GM18873 (cell line): Measurements from ENCODE around the gene NBPF26.
"Not testable (repeated sequence)": the region's sequence is repeated elsewhere in the genome, so short reads cannot be mapped to it uniquely, and the experiment has no call there.

Source experiments
- ATAC-seq: cut with Tn5 transposase; IDR thresholded peaks from one replicate; pipeline ENCODE4 v1.9.1; 2021; ENCODE audit warnings: mild to moderate bottlenecking, moderate library complexity, moderate number of reproducible peaks; ENCODE audit not compliant: unreplicated experiment, low FRiP score

Gene NBPF26

DNA sequence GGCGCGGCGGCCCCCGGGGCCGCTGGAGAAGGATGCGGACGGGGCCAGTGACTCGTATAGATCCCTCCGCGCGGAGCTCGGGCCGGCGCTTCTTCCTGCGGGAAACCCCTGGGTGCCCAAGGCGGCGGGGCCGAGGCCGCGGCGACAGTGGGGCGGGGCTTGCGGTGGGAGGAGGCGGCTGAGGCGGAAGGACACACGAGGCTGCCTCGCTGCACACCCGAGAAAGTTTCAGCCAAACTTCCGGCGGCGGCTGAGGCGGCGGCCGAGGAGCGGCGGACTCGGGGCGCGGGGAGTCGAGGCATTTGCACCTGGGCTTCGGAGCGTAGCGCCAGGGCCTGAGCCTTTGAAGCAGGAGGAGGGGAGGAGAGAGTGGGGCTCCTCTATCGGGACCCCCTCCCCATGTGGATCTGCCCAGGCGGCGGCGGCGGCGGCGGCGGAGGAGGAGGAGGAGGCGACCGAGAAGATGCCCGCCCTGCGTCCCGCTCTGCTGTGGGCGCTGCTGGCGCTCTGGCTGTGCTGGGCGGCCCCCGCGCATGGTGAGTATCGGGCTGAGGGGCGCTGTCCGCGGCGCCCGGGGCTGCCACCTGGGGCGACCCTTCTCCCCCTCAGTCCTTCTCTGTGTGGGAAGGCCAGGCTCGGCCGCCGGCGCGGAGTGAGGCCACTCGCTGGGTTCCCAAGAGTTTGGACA, at the start of gene NBPF26:
Gene NBPF26, plus strand, starts transcription at position 231 of the 688 bp plus-strand sequence.
- not testable (repeated sequence) for ATAC-seq

DNA sequence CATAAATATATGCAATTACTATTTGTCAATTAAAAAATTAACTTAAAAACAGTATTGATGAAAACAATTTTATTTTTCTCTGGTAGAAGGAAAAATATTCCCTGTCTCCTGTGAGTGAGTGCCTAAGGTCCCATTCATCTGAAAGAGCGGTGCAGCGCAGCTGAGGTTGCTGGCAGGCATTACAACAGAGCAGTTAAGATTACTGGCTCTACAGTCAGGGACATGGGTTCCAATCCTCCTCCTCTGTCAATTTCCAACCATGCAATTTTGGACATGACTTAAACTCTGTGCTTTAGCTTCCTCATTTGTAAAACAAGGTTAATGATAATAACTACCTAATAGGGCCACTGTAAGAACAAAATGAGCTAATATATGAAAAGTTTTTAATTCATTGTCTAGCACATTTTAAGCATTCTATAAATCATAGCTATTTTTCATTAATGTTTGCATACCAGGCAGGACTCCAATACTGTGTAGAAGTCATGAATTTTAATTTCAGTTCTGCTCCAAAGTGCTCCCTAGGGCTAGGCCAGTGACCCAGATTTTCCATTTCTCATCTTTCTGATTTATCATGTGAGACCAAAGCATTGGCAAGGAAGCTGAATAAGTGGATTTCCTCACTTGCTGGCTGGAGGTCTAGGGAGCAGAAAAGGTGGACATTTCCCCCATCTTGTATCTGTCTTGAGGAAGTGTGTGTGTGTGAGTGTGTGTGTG, 43.5 kb upstream of the NBPF26 start:
- ATAC-seq, result not testable (repeated sequence)

- ATAC-seq, result not testable (repeated sequence)
Observed at GRCh38 chr1:120680938-120681337, 42.8 kb upstream of the NBPF26 start.

DNA sequence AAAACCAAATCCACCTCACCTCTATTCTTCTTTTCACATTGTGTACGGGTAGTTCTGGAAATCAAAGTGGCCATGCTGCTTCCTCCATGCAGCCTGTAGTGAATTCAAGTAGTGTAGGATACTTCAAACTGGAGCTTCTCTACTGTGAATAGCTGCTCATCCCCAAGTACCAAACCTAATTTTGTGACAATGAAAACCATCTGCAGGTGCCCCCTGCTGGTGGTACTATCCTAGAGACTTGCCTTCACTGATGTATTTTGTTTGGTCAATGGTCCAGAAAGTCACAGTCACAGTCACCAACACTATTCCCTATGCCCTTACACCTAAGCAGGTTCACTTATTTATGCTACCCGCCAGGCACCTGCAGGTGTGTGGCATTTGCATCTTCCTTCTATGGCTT, 39.3 kb upstream of the NBPF26 start:
- ATAC-seq, result not testable (repeated sequence)

DNA sequence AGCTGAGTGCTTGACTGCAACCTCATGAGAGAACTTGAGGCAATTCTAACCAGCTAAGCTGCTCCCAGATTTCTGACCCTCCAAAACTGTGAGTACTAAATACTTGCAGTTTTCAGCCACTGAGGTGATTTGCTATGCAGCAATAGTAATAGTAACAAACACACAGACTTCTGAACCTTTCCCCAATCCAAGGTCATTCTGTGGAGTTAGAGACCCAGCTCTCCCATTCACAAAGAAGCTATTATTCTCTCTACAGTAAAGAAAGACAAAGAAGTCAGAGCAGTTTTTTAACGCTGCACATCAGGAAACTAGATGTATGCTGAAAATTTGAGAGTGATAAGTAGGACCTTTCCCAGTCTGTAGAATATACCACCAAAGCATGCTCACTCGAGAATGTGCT, 38.1 kb upstream of the NBPF26 start:
- ATAC-seq, result not testable (repeated sequence)

- ATAC-seq, result not testable (repeated sequence)
Observed at GRCh38 chr1:120687250-120687649, 36.5 kb upstream of the NBPF26 start.

- not testable (repeated sequence) for ATAC-seq
Observed at GRCh38 chr1:120700807-120701562, 22.8 kb upstream of the NBPF26 start.

DNA sequence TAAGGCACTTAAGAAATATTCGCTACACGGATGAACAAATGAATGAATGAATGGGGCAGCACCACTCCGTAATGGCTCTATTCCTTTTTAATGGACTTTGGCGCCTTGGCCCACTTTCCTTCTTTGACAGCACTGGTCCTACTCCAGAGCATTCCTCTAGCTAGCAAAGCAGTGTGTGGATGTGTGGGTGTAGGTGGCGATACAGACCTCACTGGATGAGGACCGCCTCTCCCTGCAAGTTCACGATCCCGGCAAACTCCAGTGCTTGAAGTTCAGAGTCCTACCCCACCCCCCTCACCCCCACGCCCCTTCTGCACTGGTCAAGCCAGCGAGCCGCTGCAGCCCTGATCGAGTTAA, 409 bp upstream of the NBPF26 start:
- not testable (repeated sequence) for ATAC-seq

- ATAC-seq, result not testable (repeated sequence)
Observed at GRCh38 chr1:120724507-120724906, 762 bp downstream of the NBPF26 start.

DNA sequence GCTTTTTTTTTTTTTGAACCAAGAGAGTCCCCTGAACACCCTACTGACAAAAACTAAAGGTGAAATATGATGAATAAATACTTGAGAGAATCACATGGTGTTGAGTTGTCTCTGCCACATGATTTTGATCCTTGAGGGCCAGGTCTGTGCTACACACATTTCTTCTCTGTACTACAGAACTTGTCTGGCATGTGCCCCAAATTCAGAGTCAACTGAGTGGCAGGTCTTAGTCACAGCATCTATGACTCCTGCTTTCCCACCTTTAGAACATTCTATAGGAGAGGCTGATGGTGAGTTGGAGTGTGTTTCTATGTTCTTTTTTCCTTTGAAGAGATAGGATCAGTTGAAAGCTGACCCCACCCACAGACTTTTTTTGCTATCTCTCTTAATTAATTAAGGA, 5.1 kb downstream of the NBPF26 start:
- ATAC-seq, result not testable (repeated sequence)

DNA sequence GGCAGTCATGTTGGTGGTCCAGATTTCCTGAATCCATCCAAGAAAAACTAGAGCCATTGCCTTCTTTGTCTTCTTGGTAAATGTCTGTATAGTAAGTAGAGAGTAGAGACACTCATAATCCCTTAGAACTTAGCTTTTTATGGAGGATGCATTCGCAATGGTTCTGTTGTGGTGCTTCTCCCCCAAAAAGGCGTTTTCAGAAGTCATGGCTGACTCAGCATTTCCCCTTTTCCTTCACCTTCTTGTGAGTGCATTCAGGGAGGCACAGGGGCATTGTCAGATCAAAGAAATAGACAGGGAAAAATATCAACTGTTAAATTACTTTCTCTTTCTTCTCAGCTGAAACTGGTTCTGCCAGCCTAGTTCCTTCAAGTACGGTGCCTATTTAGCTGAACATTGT, 45.3 kb downstream of the NBPF26 start:
- not testable (repeated sequence) for ATAC-seq

- ATAC-seq, result not testable (repeated sequence)
Observed at GRCh38 chr1:120805452-120805851, 81.7 kb downstream of the NBPF26 start.

GRCh38 chr1:120811822-120812221, 88.1 kb downstream of the NBPF26 start:
- ATAC-seq, result not testable (repeated sequence)

GRCh38 chr1:120825051-120825450, 101.3 kb downstream of the NBPF26 start:
- ATAC-seq, result not testable (repeated sequence)

DNA sequence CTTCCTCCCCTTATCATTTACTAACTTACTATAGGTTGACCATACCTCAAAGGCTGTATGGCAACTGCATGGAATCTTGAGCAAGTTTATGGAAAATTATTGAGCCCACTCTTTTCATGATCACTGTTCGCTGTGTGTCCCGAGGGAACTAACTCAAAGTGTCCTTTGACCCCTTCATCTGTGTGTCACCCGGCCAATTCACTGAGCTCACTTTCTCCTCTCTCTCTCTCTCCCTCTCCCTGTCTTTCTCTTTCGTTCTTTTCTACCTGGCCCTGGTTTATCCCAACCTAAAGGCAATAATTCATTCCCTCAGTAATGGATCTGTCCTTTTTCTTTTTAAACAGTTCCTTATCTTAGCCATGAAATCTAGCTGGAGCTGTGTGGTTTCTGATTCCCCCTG, 102.9 kb downstream of the NBPF26 start:
- ATAC-seq, result not testable (repeated sequence)

DNA sequence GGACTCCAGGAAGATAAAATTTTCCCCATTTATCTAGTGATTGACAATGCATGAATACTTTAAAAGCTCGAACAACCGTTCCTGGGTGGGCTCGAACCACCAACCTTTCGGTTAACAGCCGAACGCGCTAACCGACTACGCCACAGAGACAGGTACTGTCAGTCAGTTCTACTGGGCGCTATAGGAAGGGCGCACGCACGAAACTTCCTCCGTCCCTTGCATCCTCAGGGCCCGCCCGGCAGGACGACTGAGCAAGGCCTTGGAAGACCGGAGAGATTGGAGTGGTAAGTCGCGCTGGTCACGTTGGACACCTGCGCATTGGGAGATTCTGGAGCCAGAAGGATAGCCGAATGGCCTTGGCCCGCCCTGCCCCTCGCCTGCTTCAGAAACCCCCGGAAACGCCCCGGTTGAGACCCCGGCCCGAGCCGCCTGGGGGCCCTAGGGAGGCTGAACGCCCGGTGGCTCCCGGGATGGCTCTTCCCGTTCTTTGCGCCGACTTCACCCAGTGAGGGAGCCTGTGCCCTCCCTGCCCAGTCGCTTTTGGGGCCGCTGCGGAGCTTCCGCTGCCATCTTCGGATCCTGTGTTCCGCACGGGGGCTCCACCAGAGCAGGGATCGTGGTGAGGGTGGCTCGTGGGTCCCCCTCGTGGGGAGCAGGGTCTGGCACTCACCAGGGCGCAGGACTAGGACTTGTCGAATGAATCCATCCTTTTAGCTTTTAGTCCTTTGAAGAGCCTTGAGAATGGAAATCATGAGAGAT, 120.6 kb downstream of the NBPF26 start:
- ATAC-seq, result not testable (repeated sequence)

GRCh38 chr1:120844945-120845330, 121.2 kb downstream of the NBPF26 start:
- not testable (repeated sequence) for ATAC-seq

DNA sequence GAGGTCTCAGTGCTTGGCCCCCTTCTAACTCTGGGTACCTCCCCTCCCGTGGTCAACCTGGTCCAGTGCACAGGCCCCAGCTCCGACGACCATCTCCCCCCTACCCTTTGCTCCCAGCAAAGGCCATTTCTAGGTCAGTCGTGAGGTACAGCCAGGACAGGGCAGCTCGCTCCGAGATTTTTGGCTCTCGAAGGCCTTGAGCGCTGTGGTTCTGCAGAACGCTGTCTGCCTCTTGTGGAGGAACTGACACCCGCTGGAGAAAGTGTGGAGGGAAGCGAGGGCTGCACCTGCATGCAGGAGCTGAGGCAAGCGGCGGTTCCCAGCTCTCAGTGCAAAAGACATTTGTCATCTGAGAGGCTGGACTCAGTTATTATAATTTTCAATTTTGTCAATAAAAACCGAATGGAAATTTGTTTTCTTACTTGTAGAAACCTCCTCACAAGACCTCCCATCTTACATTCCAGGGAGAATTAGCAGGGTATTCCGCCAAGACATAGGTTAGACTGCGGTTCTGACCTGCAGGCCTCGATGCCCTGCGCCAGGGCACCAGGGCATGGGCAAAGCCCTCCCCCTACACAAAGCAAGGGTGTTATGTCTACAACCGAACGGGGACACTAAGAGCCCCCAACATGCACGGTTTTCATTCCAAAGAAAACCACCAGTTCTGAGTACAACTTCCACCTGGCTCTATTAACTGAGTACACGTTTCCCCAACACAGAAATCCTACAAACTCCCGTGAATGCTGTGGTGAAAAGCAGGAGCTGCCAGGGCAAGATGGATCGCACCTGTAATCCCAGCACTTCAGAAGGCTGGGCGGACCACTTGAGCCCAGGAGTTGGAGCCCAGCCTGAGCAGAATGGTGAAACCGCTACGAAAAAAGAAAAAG, 125.9 kb downstream of the NBPF26 start:
- ATAC-seq, result not testable (repeated sequence)

DNA sequence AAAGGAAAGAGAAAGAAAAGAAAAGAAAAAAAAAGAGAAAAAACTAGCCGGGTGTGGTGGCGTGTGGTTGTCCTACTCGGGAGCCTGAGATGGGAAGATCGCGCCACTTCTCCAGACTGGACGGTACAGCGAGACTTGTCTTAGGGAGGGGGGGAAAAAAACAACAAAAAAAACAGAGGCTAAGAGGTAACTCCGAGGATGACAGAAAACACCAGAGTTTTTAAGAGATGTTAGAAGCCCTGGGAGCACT, 126.5 kb downstream of the NBPF26 start:
- ATAC-seq, result not testable (repeated sequence)
